Erythroblast (primary cell): ENCODE results near the gene ZMYM2.
"Not testable (repeated sequence)": the region's sequence is repeated elsewhere in the genome, so short reads cannot be mapped to it uniquely, and the experiment has no call there.

ENCODE experiments used
- DNase-seq, 2 experiments: peaks; one replicate each; lab custom pipeline; 2025; lab: John Stamatoyannopoulos, UW
- GATA1 ChIP-seq: IDR thresholded peaks from 2 replicates; pipeline ENCODE4 v1.6.1; 2011; ENCODE audit warnings: low read depth, mild to moderate bottlenecking, control low read depth, low read length, moderate library complexity
- POLR2A ChIP-seq: IDR thresholded peaks from 2 replicates; pipeline ENCODE4 v1.6.1; 2011; ENCODE audit warnings: mild to moderate bottlenecking, low read length

ZMYM2 gene

GRCh38 chr13:20006206-20006605 lies 47.7 kb downstream of the ZMYM2 start:
- TF ChIP-seq GATA1: no peak
- TF ChIP-seq POLR2A: no peak
- DNase-seq: no peak

GRCh38 chr13:20015763-20016162 lies 57.2 kb downstream of the ZMYM2 start:
- TF ChIP-seq GATA1 (no peak), POLR2A (no peak)
- no peak for DNase-seq

DNA sequence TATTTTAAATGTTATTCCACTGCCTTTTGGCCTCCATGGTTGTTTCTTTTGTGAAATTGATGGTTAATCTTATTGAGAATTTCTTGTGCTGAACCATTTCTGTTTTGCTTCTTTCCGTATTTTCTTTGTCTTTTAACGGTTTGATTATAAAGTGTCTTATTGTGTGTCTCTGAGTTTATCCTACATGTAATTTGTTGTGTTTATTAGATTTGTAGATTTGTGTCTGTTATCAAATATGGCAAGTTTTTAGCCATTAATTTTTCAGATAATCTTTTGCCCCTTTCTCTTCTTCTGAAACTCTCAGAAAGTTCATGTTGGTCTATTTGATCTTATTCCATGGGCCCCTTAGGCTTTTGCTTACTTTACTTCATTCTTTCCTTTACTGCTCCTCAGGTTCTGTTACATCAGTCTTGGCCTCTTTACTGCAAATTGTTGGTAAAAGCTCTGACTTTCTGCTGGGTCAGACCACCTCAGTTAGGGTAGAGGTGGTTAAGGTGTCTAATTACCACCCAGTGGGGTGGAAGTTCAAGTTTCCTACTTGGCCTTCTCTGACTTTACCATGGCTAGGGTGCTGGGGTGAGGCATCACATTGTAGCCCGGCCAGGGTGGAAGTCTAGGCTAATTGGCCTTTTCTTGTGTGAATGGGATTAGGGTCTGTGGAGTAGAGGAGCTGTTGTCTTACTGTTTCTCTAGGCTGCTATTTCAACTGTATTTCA lies 58.3 kb downstream of the ZMYM2 start:
- DNase-seq: no peak
- TF ChIP-seq POLR2A (no peak), GATA1 (no peak)

GRCh38 chr13:20017365-20017711 lies 58.8 kb downstream of the ZMYM2 start:
- TF ChIP-seq GATA1: no peak
- no peak for TF ChIP-seq POLR2A
- DNase-seq: no peak

GRCh38 chr13:20019043-20019442 lies 60.5 kb downstream of the ZMYM2 start:
- DNase-seq: no peak
- no peak for TF ChIP-seq POLR2A

GRCh38 chr13:20024702-20025101 lies 66.2 kb downstream of the ZMYM2 start:
- DNase-seq: no peak
- no peak for TF ChIP-seq GATA1
- TF ChIP-seq POLR2A: no peak

GRCh38 chr13:20028953-20029352 lies 70.4 kb downstream of the ZMYM2 start:
- no peak for DNase-seq
- TF ChIP-seq GATA1: no peak
- TF ChIP-seq POLR2A: no peak

DNA sequence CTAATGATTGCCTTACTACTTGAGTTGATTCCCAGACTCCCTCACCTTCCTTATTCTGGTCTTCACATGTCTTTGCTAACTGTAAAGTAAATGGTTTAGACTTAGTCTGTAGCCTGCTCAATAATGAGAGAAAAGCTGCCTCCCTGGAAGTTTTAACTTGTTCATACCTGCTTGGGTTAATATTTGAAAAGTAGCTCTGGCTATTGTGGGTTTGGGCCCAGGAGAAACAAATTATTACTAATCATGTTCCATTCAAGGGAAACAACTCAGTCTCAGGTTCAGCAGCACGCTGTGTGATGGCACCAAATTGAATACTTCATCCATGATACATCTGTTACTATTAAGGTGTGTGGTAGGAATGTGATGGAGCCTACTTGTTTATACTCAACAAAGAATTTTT lies 75.0 kb downstream of the ZMYM2 start:
- DNase-seq: no peak
- no peak for TF ChIP-seq POLR2A
- TF ChIP-seq GATA1: no peak

DNA sequence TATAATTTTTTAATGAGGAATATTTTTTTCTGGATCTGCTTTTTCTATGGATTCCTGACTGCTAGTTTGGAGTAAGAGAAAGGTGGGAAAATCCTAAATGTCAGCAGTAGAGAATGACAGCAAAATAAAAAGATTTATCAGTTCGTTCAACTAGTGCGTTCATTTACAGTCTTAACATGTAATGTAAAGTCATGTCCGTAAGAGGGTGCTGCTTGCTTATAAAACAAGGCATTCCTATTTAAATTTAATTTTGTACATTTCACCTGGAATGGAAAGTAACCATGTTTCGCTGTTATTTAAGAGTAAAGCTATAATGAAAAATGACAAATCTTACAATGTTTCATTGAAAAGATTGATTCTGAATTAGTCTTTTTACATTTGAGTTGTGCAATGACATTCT lies 76.6 kb downstream of the ZMYM2 start:
- DNase-seq: peak in 1 of 2 experiments; percentile 4
- TF ChIP-seq GATA1 (no peak), POLR2A (no peak)

GRCh38 chr13:20037908-20038307 lies 79.4 kb downstream of the ZMYM2 start:
- DNase-seq: no peak
- no peak for TF ChIP-seq POLR2A
- TF ChIP-seq GATA1: no peak

- not testable (repeated sequence) for DNase-seq
These were observed 84.1 kb downstream of the ZMYM2 start for GRCh38 chr13:20042603-20043002.

DNA sequence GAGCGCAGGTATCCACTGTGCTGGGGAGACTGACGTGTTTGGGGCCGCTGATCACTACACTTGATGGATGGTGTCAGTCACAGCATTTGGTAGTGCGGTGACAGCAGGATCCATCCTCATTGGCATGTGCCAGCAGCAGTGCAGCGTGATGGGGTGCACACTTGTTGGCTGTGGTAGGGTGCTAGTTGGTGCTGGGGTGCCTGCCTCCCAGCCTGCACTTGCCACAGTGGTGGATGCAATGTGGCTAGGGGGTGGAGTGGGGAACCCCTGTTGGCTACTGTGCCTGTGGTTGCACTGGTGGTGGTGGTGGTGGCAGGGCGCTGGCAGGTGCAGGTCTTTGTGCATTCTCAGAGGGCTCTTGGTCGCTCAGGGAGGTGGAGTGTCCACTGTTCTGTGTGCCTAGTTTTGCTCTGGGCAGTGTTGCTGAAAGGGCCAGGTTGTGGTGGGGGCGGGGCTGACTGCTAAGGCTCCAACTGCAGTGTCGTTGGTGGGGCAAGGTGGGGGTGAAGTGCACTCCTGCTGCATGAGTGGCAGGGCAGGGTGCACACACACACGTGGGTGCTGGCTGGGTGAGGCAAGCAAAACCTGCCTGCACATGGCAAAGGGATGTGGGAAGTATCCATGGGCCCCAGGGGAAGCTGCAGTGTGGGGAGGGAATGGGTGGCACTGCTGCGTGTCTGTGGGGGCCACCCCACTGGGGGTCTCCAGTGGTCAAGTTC lies 84.8 kb downstream of the ZMYM2 start:
- TF ChIP-seq GATA1: no peak
- no peak for DNase-seq

GRCh38 chr13:20044086-20044485 lies 85.6 kb downstream of the ZMYM2 start:
- no peak for DNase-seq
- TF ChIP-seq POLR2A (no peak), GATA1 (no peak)

- no peak for DNase-seq
- TF ChIP-seq POLR2A (no peak), GATA1 (no peak)
These were observed 87.5 kb downstream of the ZMYM2 start for GRCh38 chr13:20045950-20046548.
